Endodermal cell (in vitro differentiated cells): ENCODE measurements around the gene DNAAF8. TPM values are rescaled to one million over a fixed set of nuclear protein-coding genes. Genes with fewer than 3 reads are reported as not detected.

Experiments used
- DNase-seq: peaks from one replicate; pipeline ENCODE4 v3.0.0-alpha.2; 2017
- H3K27ac ChIP-seq: 2 replicates; pipeline ENCODE4 v1.5.1; 2013; ENCODE audit warnings: mild to moderate bottlenecking, low read depth, low read length, moderate library complexity
- H3K27me3 ChIP-seq: 2 replicates; pipeline ENCODE4 v1.6.1; 2013; ENCODE audit warnings: mild to moderate bottlenecking, low read length, moderate library complexity; ENCODE audit not compliant: insufficient read depth, control insufficient read depth, poor library complexity, severe bottlenecking
- H3K36me3 ChIP-seq: 2 replicates; pipeline ENCODE4 v1.7.0; 2013; ENCODE audit warnings: mild to moderate bottlenecking, low read length, moderate library complexity; ENCODE audit not compliant: control insufficient read depth, insufficient read depth
- H3K4me1 ChIP-seq: one replicate; pipeline ENCODE4 v1.7.0; 2013; ENCODE audit warnings: low read length; ENCODE audit not compliant: control insufficient read depth, insufficient read depth
- H3K4me3 ChIP-seq: 2 replicates; pipeline ENCODE4 v1.5.1; 2013; ENCODE audit warnings: mild to moderate bottlenecking, low read length, moderate library complexity
- H3K9ac ChIP-seq: 2 replicates; pipeline ENCODE4 v1.6.1; 2013; ENCODE audit warnings: mild to moderate bottlenecking, low read length, moderate library complexity; ENCODE audit not compliant: poor library complexity, severe bottlenecking; ENCODE audit errors: extremely low read depth
- H3K9me3 ChIP-seq: 2 replicates; pipeline ENCODE4 v1.6.1; 2013; ENCODE audit warnings: mild to moderate bottlenecking, low read length, moderate library complexity; ENCODE audit not compliant: control insufficient read depth
- H3K27ac Mint-ChIP-seq: 2 replicates; pipeline ENCODE4 v1.8.0; 2020; ENCODE audit warnings: mixed read lengths
- H3K27me3 Mint-ChIP-seq: 2 replicates; pipeline ENCODE4 v1.8.0; 2021; ENCODE audit warnings: mild to moderate bottlenecking, mixed read lengths; ENCODE audit not compliant: insufficient read depth
- H3K36me3 Mint-ChIP-seq: 2 replicates; pipeline ENCODE4 v1.8.0; 2020; ENCODE audit warnings: low read depth, mixed read lengths
- H3K4me1 Mint-ChIP-seq: 2 replicates; pipeline ENCODE4 v1.8.0; 2020; ENCODE audit warnings: mixed read lengths
- H3K4me3 Mint-ChIP-seq: 2 replicates; pipeline ENCODE4 v1.8.0; 2020; ENCODE audit warnings: mild to moderate bottlenecking, moderate library complexity, mixed read lengths
- H3K9me3 Mint-ChIP-seq: 2 replicates; pipeline ENCODE4 v1.8.0; 2020; ENCODE audit warnings: mild to moderate bottlenecking, mixed read lengths
- WGBS, 2 experiments: methylation state at CpG; one replicate each; pipeline versions ENCODE4 v1.1.5 to v1.1.7; 2013; ENCODE audit warnings: missing lambda C conversion rate in 2 of 2, mixed read lengths in 1 of 2; ENCODE audit not compliant: insufficient coverage in 1 of 2, insufficient read length in 1 of 2; 5-methylcytosine and 5-hydroxymethylcytosine counted together
- total RNA-seq, 2 donors: library from RNA; stranded (reverse); fragmentation: NEBNext Ultra II Directional in 1 of 2; extraction: Animal tissue kit (Norgen Biotek cat#: 25700) in 1 of 2; gene quantifications; 2 replicates in 1 of 2; 3 replicates in 1 of 2; pipeline ENCODE4 v1.2.1, GENCODE V29; 2021
- TF ChIP-seq, protein P1 (sequence below): fragments of 200-600 bp; sonication (generic); conservative IDR thresholded peaks from 2 replicates; pipeline ENCODE4 v1.5.0; 2021; ENCODE audit warnings: antibody characterized with exemption, mild to moderate bottlenecking

Gene DNAAF8
- total RNA-seq, 2 donors from 2014 or later: 0.35 to 0.64 TPM

DNA sequence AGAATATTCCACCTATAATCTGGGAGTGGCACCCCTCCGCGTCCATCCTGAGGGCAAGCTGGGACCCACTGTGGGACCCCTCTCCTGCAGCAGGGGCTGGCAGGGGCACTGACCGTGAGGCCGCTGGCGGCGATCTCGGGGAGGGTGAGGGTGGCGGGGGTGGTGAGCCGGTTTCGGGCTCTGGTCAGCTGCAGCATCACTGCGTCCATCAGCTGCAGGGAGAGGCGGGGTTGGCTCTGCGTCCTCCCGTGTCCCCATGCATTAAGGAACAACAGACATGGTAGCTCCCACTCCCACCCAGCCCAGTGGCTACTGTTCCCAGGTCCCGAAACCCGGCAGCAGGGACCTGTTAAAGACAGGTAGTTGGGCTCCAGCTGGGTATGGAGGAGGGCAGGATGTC, 64.1 kb downstream of the DNAAF8 start:
- H3K4me3 ChIP-seq: no peak overlapping the region
- no peaks in the 10 kb centered on the region for H3K27me3 Mint-ChIP-seq
- no peaks in the 10 kb centered on the region for H3K9me3 ChIP-seq
- no peak overlapping the region for H3K4me3 Mint-ChIP-seq
- H3K9ac ChIP-seq: no peak overlapping the region
- peaks cover 5% of the 10 kb centered on the region for H3K4me1 Mint-ChIP-seq
- peaks cover 13% of the 10 kb centered on the region for H3K36me3 Mint-ChIP-seq
- H3K27ac Mint-ChIP-seq: no peak overlapping the region
- TF ChIP-seq, protein P1, sequence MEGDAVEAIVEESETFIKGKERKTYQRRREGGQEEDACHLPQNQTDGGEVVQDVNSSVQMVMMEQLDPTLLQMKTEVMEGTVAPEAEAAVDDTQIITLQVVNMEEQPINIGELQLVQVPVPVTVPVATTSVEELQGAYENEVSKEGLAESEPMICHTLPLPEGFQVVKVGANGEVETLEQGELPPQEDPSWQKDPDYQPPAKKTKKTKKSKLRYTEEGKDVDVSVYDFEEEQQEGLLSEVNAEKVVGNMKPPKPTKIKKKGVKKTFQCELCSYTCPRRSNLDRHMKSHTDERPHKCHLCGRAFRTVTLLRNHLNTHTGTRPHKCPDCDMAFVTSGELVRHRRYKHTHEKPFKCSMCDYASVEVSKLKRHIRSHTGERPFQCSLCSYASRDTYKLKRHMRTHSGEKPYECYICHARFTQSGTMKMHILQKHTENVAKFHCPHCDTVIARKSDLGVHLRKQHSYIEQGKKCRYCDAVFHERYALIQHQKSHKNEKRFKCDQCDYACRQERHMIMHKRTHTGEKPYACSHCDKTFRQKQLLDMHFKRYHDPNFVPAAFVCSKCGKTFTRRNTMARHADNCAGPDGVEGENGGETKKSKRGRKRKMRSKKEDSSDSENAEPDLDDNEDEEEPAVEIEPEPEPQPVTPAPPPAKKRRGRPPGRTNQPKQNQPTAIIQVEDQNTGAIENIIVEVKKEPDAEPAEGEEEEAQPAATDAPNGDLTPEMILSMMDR: no peak
- 91 to 95% methylated on average over 8 to 16 of the region's 16 CpGs for WGBS, 2 experiments
- H3K36me3 ChIP-seq: no peaks in the 10 kb centered on the region
- H3K27ac ChIP-seq: no peak overlapping the region
- no peaks in the 10 kb centered on the region for H3K27me3 ChIP-seq
- no peak for DNase-seq
- H3K9me3 Mint-ChIP-seq: no peaks in the 10 kb centered on the region
- peaks cover 9% of the 10 kb centered on the region for H3K4me1 ChIP-seq

Other genes starting within 250 kb of the DNAAF8 start
- 10 to 100 TPM; 41.8 to 64.4 TPM for gene CDIP1, start 195.8 kb upstream of the DNAAF8 start, total RNA-seq
- 1 to 10 TPM; 1.5 to 1.6 TPM for gene C16orf96, start 178.2 kb upstream of the DNAAF8 start, total RNA-seq
- 10 to 100 TPM; 46.8 to 49.6 TPM for gene UBALD1, start 119.6 kb upstream of the DNAAF8 start, total RNA-seq
- gene MGRN1, start 109.7 kb upstream of the DNAAF8 start, total RNA-seq: 10 to 100 TPM; 66.9 to 71.4 TPM
- gene NUDT16L1, start 41.0 kb upstream of the DNAAF8 start, total RNA-seq: 10 to 100 TPM; 38.6 to 40.7 TPM
- gene ANKS3, start 266 bp upstream of the DNAAF8 start, total RNA-seq: 10 to 100 TPM; 32.4 to 41.0 TPM
- 10 to 100 TPM; 17.2 to 21.6 TPM for gene ZNF500, start 32.6 kb downstream of the DNAAF8 start, total RNA-seq
- under 1 TPM; 0.40 to 0.73 TPM for gene SEPTIN12, start 53.8 kb downstream of the DNAAF8 start, total RNA-seq
- not detected for gene SMIM22, start 60.8 kb downstream of the DNAAF8 start, total RNA-seq
- 10 to 100 TPM; 46.2 to 49.0 TPM for gene ROGDI, start 68.1 kb downstream of the DNAAF8 start, total RNA-seq
- gene GLYR1, start 112.8 kb downstream of the DNAAF8 start, total RNA-seq: 100 to 1,000 TPM in 1 of 2 donors, 10 to 100 TPM in 1; 99.3 to 108 TPM
- gene UBN1, start 112.9 kb downstream of the DNAAF8 start, total RNA-seq: 10 to 100 TPM; 36.8 to 46.7 TPM
- 10 to 100 TPM; 37.8 to 48.5 TPM for gene PPL, start 202.6 kb downstream of the DNAAF8 start, total RNA-seq
- under 1 TPM; 0.22 to 0.33 TPM for gene SEC14L5, start 223.8 kb downstream of the DNAAF8 start, total RNA-seq